Measurements from ENCODE around the gene ALDH18A1.
"Not testable (repeated sequence)": the region's sequence is repeated elsewhere in the genome, so short reads cannot be mapped to it uniquely, and the experiment has no call there.

The ALDH18A1 gene

DNA sequence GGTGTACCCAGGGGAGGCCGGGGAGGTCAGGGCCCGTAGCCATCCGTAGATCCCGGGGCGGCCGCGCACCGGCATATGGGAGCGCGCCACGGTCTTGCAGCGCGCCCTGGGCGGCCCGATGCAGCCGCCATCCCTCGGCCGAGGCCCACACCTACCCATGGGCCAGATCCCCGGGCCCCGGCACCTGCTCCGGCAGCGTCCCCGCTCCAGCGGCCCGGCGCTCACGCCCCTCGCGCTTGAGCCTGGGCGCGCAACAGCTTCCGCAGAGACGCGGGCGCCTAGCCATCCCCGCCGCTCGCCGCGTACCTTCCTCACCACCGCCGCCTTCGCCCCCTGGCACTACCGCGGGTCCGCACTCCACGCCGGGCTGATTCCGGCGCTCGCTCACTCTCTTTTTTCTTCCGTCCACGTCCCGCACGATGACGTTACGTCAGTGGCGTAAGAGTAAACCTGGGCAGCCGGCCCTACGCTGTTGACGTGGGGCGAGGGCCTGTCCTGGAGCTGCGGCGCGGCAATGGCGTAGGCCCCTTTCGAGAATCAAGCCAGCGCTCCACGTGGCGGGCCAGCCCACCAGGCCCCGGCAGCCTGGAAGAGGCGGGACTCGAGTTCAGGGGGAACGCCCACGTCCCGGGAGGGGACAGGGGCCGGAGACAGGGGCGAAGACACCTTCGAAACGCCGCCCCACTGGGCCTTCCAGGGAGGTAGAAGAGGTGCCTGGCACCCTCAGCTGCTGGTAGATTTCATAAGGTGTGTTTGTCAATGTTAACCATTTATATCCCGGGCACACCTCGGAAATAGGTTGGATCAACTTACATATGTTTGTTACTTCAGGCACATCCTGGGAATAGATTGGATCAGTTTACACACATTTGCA is at the start of gene ALDH18A1:
TSS of gene ALDH18A1 (minus strand) at position 421 of the 874 bp plus-strand sequence. CDS start 3,334 bp downstream, outside the sequence.
- peak; percentile 86 to 89 for DNase-seq (ENCODE audit: low read depth in 2 of 2)

DNA sequence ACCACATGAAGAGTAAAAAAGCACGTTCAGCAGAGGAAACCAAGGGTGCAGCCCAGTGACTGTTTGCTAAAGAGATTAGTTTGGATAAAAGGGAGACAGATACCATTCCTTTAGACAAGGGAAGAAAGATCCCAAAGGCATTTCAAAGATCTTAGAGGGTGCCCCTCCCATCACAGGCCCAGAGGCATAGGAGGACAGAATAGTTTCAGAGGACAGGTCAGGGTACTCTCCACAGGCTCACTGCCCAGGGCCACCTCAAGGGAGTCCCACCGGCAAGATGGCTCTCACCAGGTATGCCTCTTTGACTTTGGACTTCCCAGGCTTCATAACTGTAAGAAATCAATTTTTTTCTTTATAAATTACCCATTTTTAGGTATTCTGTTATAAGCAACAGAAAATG is 41.9 kb upstream of the ALDH18A1 start:
- DNase-seq (ENCODE audit: low read depth in 2 of 2): no peak

DNA sequence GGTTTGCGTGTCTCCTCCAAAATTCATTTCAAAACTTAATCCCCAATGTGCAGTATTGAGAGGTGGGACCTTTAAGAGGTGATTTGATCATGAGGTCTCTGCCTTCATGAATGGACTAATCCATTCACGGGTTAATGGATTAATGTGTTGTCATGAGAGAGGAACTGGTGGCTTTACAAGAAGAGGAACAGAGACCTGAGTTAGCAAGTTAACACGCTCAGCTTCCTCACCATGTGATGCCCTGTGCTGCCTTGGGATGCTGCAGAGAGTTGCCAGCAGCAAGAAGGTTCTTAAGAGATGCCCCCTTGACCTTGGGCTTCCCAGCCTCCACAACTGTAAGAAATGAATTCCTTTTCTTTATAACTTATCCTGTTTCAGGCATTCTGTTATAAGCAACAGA is 40.9 kb upstream of the ALDH18A1 start:
- no peak for DNase-seq (ENCODE audit: low read depth in 2 of 2)

DNA sequence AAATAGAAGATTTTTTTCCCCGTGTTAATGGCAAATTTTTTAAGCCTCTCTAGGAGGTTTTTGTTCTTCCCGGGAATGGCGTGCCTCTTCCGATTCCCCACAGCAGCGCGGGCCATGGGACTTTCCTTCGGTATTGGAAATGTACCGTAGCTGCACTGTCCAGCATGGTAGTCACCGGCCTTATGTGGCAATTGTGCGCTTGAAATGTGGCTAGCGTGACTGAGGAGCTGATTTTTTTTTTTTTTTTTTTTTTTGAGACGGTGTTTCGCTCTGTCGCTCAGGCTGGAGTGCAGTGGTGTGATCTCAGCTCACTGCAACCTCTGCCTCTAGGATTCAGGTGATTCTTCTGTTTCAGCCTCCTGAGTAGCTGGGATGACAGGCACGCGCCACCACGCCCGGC is 38.2 kb upstream of the ALDH18A1 start:
- DNase-seq (ENCODE audit: low read depth in 2 of 2): no peak

DNA sequence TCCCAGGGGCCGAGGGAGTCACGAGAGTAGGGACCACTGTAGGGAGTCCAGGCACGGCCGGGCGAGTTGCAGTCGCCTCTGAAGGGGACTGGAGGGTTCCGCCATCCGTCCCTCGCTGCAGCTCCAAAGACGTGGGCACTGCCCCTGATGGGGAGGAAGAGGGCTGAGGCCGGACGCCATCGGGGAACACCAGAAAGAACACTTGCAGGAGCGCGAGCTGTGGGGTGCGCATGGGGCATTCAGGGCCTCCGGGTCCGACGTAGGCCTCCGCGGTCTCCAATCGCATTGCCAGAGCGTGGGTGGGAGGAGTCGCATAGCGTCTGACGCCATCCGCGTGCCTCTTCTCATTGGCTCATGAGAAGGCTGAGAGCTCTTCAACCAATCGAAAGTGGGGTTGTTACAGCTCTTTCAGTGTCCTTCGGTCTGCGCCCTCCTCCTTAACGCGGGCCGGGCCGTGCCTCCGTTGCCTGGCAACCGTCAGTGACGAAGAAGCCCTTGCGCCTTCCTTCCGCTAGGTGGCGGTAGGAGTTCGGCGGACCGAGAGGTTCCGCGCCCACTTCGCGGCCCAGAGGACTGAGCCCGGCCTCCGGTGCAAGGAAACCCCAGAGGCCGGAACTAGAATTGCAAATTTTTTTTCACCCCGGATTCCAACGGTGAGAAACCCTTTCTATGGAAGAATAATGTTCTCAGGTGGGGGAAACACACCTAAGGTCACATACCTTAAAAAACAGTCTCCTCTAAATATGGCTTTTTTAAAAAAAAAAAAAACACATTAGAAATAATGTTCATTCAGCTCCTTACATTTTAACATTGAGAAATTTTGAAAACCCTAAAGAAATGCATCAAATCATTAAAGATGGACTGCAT is 37.4 kb upstream of the ALDH18A1 start, which contains the start of gene TCTN3:
TSS of gene TCTN3 (minus strand) at position 260 of the 867 bp plus-strand sequence. CDS start at position 232, 28 bp downstream.
- peak; percentile 93 to 94 for DNase-seq (ENCODE audit: low read depth in 2 of 2)

- no peak for DNase-seq (ENCODE audit: low read depth in 2 of 2)
These were observed 36.7 kb upstream of the ALDH18A1 start for GRCh38 chr10:95693071-95693667.

DNA sequence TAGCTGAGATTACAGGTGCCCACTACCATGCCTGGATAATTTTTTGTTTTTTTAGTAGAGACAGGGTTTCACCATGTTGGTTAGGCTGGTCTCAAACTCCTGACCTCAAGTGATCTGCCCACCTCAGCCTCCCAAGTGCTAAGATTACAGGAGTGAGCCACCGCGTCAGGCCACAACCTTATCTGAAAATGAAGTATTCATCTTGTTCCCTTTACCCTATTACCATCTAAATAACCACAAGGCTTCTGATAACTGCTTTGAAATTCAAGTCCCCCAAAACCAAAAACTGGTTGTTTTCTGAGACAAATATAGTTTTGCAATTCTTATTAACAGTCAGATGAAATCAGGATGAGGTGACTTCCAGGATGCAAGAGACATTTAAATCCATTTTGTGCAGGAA is 34.8 kb upstream of the ALDH18A1 start:
- DNase-seq (ENCODE audit: low read depth in 2 of 2): no peak

- DNase-seq (ENCODE audit: low read depth in 2 of 2): no peak
These were observed 32.1 kb upstream of the ALDH18A1 start for GRCh38 chr10:95688648-95689047.

DNA sequence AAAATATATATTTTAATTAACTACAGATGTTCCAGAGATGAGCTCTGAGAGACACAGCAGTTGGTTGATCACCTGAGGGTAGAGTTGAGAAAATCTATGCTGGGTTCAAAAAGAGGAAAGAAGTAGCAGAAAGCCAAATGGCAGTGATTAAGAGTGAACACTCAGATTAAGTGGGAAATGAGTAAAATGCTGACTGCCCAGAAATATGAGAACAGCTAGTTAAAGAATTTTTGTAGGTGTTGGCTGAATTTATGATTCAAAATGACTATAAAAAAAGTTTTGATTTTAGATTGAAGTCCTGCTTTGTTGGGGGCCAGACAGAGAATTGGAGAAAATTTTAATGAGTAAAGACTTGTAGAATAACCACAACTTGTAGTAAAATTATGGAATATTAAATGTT is 27.5 kb upstream of the ALDH18A1 start:
- DNase-seq (ENCODE audit: low read depth in 2 of 2): no peak

DNA sequence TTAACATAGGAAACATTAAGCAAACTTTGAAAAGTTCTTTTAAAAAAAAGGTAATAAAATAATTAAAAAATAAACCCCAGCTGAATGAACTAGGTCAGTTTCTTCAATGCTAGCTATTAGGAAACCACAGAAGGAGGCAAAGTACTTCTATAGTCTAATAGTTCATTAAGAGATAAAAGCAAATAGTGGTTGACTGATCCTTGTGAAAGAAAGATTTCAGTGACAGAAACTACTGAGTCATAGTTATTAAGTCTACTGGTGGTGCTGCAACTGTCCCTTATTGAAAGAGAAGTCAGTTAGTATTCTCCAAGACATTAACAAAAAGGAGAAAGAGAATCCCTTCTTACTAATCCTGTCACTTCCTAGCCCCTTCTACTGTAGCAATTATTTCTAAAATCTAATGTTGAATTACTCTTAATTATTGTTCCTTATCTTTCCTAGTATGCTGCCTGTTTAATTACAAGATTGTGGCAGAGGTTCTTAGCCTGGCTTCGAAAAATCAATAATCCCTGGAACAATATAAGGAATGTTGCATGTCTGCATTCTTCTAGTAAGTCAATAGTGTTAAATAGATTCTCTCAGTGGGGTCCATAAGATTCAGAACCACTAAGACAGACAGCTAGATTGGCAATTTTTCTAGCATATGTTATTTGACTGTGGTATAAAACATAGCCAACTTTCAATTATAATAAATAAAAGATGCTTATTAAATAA is 19.0 kb upstream of the ALDH18A1 start:
- no peak for DNase-seq (ENCODE audit: low read depth in 2 of 2)

DNA sequence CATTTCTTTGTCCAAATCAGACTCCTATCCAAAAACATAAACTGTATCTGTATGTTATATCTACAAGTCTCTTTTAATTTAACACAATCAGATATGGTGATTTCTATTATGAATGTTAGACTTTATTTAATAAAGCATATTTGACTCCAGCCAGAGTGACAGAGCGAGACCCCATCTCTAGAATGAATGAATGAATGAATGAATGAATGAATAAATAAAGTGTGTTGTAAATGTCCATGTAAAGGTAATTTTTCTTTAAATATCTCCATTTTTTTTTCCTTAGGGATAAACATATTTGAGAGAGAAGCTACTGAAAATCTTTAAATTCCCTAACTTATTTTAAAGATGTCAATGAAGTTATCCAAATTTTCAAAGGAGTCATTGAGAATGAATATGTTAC is 18.1 kb upstream of the ALDH18A1 start:
- DNase-seq (ENCODE audit: low read depth in 2 of 2): no peak

DNA sequence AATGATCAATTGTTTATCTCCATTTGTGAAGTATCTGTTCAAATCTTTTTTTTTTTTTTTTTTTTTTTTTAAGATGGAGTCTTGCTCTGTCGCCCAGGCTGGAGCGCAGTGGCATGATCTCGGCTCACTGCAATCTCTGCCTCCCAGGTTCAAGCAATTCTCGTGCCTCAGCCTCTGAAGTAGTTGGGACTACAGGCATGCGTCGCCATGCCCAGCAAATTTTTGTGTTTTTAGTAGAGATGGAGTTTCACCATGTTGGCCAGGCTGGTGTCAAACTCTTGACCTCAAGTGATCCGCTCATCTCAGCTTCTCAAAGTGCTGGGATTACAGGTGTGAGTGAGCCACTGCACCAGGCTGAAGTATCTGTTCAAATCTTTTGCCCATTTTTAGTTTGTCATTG is 16.1 kb upstream of the ALDH18A1 start:
- DNase-seq (ENCODE audit: low read depth in 2 of 2): not testable (repeated sequence)

GRCh38 chr10:95664543-95664942 is 8.0 kb upstream of the ALDH18A1 start:
- no peak for DNase-seq (ENCODE audit: low read depth in 2 of 2)

- no peak for DNase-seq (ENCODE audit: low read depth in 2 of 2)
These were observed 7.0 kb upstream of the ALDH18A1 start for GRCh38 chr10:95663496-95663895.

DNA sequence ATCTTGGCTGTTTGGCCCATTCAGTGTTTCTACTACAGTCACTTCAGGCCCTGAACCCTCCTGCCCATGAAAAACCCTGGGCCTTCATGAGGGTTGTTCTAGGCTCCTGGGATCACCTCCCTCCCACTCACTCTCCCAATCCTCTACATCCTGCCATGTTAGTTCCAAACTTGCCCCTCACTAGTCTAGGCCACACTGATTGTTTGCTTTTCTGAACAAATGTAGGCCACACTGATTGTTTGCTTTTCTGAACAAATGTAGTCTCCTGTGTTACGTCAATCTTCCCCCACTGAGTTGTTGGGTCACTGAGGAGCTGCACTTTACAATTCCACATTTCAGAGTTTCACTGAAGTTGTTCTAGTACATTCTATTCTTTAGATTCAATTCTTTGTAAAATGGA is 5.3 kb upstream of the ALDH18A1 start:
- no peak for DNase-seq (ENCODE audit: low read depth in 2 of 2)

- no peak for DNase-seq (ENCODE audit: low read depth in 2 of 2)
These were observed 3.8 kb upstream of the ALDH18A1 start for GRCh38 chr10:95660283-95660682.

GRCh38 chr10:95657250-95657649 is 739 bp upstream of the ALDH18A1 start:
- DNase-seq (ENCODE audit: low read depth in 2 of 2): no peak

DNA sequence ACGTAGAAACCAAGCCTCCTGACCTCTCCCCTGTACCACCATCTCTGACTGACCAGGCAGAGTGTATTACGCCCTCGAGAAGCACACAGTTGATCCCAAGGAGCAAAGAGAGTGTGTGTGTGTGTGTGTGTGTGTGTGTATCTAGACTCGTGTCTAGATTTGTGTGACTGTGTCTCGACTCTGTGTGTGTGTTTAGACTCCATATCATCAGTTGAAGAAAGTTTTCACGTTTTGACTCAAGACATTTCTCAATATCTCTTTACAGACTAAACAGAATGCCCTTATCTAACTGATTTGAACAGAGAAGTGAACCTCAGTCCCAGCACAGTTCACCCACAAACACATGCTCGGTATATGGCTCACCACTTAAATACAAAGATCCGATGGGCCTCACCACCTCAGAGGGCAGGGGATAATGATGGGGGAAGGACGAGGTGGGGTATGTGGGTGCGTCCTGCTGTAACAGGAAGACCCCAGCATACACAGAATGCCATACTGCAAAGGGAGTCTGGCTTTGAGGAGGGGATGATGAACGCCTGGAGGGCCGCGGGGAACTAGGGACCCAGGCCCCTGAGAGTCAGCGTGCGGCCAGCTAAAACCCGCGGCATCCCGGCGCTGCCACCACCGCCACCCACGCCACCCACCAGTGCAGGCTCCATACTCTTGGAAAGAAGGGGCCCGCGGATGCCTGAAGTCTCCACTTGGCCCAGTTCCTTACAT is 780 bp downstream of the ALDH18A1 start:
- no peak for DNase-seq (ENCODE audit: low read depth in 2 of 2)

GRCh38 chr10:95653895-95654294 is 2.6 kb downstream of the ALDH18A1 start:
- DNase-seq (ENCODE audit: low read depth in 2 of 2): no peak

GRCh38 chr10:95651346-95652060 is 5.0 kb downstream of the ALDH18A1 start:
- no peak for DNase-seq (ENCODE audit: low read depth in 2 of 2)

Data from stimulated activated CD8-positive, alpha-beta memory T cell treated with anti-CD3 and anti-CD28 coated beads, Interleukin-15, amount 100 ng/mL, for 4 hours (primary cell).